HepG2 (cell line): ENCODE measurements around the gene MAST1. TPM values are rescaled to one million over a fixed set of nuclear protein-coding genes. Genes with fewer than 3 reads are reported as not detected.

Experiments
- FLYWCH1 ChIP-seq: sonication (generic); formaldehyde crosslinking; IDR thresholded peaks from 2 replicates; pipeline ENCODE4 v1.8.1; 2023; ENCODE audit warnings: mild to moderate bottlenecking, missing genetic modification reagents
- GPN1 ChIP-seq: sonication (generic); formaldehyde crosslinking; IDR thresholded peaks from 2 replicates; pipeline ENCODE4 v1.5.1; 2020; ENCODE audit warnings: missing genetic modification reagents, borderline replicate concordance
- KAT7 ChIP-seq: IDR thresholded peaks from 2 replicates; pipeline ENCODE4 v1.6.1; 2018; ENCODE audit warnings: borderline replicate concordance, missing compliant biosample characterization
- KLF13 ChIP-seq: sonication (generic); formaldehyde crosslinking; IDR thresholded peaks from 2 replicates; pipeline ENCODE4 v1.4.0; 2020; ENCODE audit warnings: mild to moderate bottlenecking, missing genetic modification reagents
- REXO4 ChIP-seq: sonication (generic); formaldehyde crosslinking; IDR thresholded peaks from 2 replicates; pipeline ENCODE4 v1.8.0; 2022; ENCODE audit warnings: missing genetic modification reagents, mild to moderate bottlenecking, borderline replicate concordance
- SOX5 ChIP-seq: IDR thresholded peaks from 2 replicates; pipeline ENCODE4 v1.6.1; 2016; ENCODE audit warnings: borderline replicate concordance
- SRSF1 ChIP-seq: fragments of 200-400 bp; formaldehyde crosslinking; optimal IDR thresholded peaks from 2 replicates; pipeline ENCODE3; 2017; ENCODE audit warnings: mild to moderate bottlenecking, low read depth, low read length, moderate library complexity
- YY1 ChIP-seq: IDR thresholded peaks from 2 replicates; pipeline ENCODE4 v1.6.1; 2011; ENCODE audit warnings: low read length, low read depth, moderate library complexity, mild to moderate bottlenecking; ENCODE audit not compliant: insufficient read depth, insufficient replicate concordance
- ZNF225 ChIP-seq: sonication (generic); formaldehyde crosslinking; IDR thresholded peaks from 2 replicates; pipeline ENCODE4 v1.4.0; 2020; ENCODE audit warnings: mild to moderate bottlenecking, missing genetic modification reagents
- ZNF510 ChIP-seq: sonication (generic); formaldehyde crosslinking; IDR thresholded peaks from 2 replicates; pipeline ENCODE4 v1.4.0; 2020; ENCODE audit warnings: low read depth, mild to moderate bottlenecking, missing genetic modification reagents
- ZNF629 ChIP-seq: sonication (generic); formaldehyde crosslinking; conservative IDR thresholded peaks from 2 replicates; pipeline ENCODE4 v1.5.0; 2020; ENCODE audit warnings: missing genetic modification reagents
- ZNF670 ChIP-seq: sonication (generic); formaldehyde crosslinking; IDR thresholded peaks from 2 replicates; pipeline ENCODE4 v1.8.0; 2022; ENCODE audit warnings: mild to moderate bottlenecking, missing genetic modification reagents, borderline replicate concordance
- ZNF878 ChIP-seq: sonication (generic); formaldehyde crosslinking; IDR thresholded peaks from 2 replicates; pipeline ENCODE4 v1.8.1; 2023; ENCODE audit warnings: mild to moderate bottlenecking, missing genetic modification reagents, moderate library complexity
- polyA plus RNA-seq, 8 experiments: library from polyadenylated mRNA; depleted of rRNA in 3 of 8; stranded (reverse) in 7 of 8; unstranded in 1 of 8; fragments of >200 nt; fragmentation: Illumina TruSeq in 4 of 8; extraction: Trizol in 4 of 8; gene quantifications; 2 replicates each; pipeline versions ENCODE4 v1.2.1 to v1.2.3, GENCODE V29; 2011 to 2016; ENCODE audit warnings: low read depth in 4 of 8, missing spikeins in 1 of 8, mixed read lengths in 1 of 8; ENCODE audit not compliant: insufficient read depth in 1 of 8
- total RNA-seq, 5 experiments: library from RNA; depleted of rRNA; stranded (reverse); fragments of >200 nt; fragmentation: Illumina TruSeq; extraction: Trizol; gene quantifications; 2 replicates each; pipeline ENCODE4 v1.2.3, GENCODE V29; 2016; ENCODE audit warnings: low read depth in 1 of 5
- TF ChIP-seq, protein P1 (sequence below): sonication (generic); formaldehyde crosslinking; IDR thresholded peaks from 2 replicates; pipeline ENCODE4 v1.5.1; 2020; ENCODE audit warnings: mild to moderate bottlenecking, moderate library complexity, missing genetic modification reagents
- TF ChIP-seq, protein P2 (sequence below): sonication (generic); formaldehyde crosslinking; IDR thresholded peaks from 2 replicates; pipeline ENCODE4 v1.4.0; 2020; ENCODE audit warnings: missing genetic modification reagents
- TF ChIP-seq, protein P3 (sequence below): sonication (generic); formaldehyde crosslinking; IDR thresholded peaks from 2 replicates; pipeline ENCODE4 v1.4.0; 2020; ENCODE audit warnings: missing genetic modification reagents
- TF ChIP-seq, protein P4 (sequence below), 2 experiments: IDR thresholded peaks; 2 replicates each; pipeline ENCODE4 v1.6.1; 2011 to 2012; ENCODE audit warnings: low read length in 2 of 2, borderline replicate concordance in 1 of 2, low read depth in 1 of 2, mild to moderate bottlenecking in 1 of 2, moderate library complexity in 1 of 2

MAST1 gene
- total and polyA plus RNA-seq, 2 of the 13 experiments (the other 11 are each of a cell fraction or from before 2014, with no cell fraction given), result 0.73 to 4.7 TPM

DNA sequence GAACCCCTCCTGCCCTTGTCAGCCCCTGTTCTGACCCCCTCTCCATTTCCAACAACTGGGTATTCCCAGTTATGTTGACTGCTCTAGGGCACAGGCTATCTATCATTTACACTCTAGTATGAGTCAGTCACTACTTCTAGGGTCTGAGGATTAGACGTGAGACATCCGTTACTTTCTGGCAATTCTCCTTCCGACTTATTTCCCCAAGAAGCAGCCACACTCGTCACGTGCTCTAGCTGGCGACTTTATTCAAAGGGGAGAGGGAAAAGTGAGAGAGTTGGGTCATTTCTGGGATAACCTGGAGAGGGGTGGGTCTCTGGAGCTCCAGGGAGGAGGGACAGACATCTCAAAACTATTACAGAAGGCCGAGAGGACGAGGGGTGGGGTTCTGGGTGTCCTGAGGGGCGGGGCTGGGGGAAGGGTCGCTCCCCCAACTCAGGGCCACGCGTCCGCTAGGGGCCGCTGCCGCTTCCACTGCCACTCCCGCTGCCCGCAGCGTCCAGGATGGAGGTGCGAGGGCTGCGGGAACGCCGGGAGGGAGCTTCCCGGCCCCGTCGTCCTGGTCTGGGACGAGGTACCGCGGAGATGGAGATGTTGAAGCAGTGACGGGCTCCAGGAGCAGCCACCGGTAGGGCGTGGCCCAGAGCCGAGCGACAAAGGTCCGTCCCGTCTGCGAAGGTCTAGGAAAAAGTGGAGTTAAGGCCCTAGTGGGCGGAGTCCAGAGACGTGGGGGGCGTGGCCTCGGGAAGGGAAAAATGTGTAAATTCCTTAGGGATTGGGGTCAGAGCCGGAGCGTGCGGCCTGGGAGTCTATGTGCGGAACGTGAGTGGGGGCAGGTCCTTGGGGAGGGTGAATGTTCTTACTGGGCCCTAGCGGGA lies 12.8 kb upstream of the MAST1 start (continued):
- TF ChIP-seq ZNF878 (CRISPR knock-in tag) (no peak), ZNF670 (CRISPR knock-in tag) (no peak), GPN1 (0 out of 2 replicates have a peak, but pooled peaks have one; percentile 41), SRSF1 (no peak), SOX5 (CRISPR knock-in tag) (no peak), FLYWCH1 (CRISPR knock-in tag) (no peak), ZNF629 (CRISPR knock-in tag) (no peak), ZNF510 (CRISPR knock-in tag) (no peak), ZNF225 (no peak), KAT7 (CRISPR knock-in tag) (no peak), REXO4 (CRISPR knock-in tag) (no peak), YY1 (peak; percentile 24), KLF13 (CRISPR knock-in tag) (no peak)
- TF ChIP-seq, protein P1, sequence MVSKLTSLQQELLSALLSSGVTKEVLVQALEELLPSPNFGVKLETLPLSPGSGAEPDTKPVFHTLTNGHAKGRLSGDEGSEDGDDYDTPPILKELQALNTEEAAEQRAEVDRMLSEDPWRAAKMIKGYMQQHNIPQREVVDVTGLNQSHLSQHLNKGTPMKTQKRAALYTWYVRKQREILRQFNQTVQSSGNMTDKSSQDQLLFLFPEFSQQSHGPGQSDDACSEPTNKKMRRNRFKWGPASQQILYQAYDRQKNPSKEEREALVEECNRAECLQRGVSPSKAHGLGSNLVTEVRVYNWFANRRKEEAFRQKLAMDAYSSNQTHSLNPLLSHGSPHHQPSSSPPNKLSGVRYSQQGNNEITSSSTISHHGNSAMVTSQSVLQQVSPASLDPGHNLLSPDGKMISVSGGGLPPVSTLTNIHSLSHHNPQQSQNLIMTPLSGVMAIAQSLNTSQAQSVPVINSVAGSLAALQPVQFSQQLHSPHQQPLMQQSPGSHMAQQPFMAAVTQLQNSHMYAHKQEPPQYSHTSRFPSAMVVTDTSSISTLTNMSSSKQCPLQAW (CRISPR knock-in tag), result 0 out of 2 replicates have a peak, but pooled peaks have one; percentile 24
- TF ChIP-seq, protein P2, sequence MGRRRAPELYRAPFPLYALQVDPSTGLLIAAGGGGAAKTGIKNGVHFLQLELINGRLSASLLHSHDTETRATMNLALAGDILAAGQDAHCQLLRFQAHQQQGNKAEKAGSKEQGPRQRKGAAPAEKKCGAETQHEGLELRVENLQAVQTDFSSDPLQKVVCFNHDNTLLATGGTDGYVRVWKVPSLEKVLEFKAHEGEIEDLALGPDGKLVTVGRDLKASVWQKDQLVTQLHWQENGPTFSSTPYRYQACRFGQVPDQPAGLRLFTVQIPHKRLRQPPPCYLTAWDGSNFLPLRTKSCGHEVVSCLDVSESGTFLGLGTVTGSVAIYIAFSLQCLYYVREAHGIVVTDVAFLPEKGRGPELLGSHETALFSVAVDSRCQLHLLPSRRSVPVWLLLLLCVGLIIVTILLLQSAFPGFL (CRISPR knock-in tag), result no peak
- TF ChIP-seq, protein P3, sequence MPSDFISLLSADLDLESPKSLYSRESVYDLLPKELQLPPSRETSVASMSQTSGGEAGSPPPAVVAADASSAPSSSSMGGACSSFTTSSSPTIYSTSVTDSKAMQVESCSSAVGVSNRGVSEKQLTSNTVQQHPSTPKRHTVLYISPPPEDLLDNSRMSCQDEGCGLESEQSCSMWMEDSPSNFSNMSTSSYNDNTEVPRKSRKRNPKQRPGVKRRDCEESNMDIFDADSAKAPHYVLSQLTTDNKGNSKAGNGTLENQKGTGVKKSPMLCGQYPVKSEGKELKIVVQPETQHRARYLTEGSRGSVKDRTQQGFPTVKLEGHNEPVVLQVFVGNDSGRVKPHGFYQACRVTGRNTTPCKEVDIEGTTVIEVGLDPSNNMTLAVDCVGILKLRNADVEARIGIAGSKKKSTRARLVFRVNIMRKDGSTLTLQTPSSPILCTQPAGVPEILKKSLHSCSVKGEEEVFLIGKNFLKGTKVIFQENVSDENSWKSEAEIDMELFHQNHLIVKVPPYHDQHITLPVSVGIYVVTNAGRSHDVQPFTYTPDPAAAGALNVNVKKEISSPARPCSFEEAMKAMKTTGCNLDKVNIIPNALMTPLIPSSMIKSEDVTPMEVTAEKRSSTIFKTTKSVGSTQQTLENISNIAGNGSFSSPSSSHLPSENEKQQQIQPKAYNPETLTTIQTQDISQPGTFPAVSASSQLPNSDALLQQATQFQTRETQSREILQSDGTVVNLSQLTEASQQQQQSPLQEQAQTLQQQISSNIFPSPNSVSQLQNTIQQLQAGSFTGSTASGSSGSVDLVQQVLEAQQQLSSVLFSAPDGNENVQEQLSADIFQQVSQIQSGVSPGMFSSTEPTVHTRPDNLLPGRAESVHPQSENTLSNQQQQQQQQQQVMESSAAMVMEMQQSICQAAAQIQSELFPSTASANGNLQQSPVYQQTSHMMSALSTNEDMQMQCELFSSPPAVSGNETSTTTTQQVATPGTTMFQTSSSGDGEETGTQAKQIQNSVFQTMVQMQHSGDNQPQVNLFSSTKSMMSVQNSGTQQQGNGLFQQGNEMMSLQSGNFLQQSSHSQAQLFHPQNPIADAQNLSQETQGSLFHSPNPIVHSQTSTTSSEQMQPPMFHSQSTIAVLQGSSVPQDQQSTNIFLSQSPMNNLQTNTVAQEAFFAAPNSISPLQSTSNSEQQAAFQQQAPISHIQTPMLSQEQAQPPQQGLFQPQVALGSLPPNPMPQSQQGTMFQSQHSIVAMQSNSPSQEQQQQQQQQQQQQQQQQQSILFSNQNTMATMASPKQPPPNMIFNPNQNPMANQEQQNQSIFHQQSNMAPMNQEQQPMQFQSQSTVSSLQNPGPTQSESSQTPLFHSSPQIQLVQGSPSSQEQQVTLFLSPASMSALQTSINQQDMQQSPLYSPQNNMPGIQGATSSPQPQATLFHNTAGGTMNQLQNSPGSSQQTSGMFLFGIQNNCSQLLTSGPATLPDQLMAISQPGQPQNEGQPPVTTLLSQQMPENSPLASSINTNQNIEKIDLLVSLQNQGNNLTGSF (CRISPR knock-in tag), result no peak
- TF ChIP-seq, protein P4, sequence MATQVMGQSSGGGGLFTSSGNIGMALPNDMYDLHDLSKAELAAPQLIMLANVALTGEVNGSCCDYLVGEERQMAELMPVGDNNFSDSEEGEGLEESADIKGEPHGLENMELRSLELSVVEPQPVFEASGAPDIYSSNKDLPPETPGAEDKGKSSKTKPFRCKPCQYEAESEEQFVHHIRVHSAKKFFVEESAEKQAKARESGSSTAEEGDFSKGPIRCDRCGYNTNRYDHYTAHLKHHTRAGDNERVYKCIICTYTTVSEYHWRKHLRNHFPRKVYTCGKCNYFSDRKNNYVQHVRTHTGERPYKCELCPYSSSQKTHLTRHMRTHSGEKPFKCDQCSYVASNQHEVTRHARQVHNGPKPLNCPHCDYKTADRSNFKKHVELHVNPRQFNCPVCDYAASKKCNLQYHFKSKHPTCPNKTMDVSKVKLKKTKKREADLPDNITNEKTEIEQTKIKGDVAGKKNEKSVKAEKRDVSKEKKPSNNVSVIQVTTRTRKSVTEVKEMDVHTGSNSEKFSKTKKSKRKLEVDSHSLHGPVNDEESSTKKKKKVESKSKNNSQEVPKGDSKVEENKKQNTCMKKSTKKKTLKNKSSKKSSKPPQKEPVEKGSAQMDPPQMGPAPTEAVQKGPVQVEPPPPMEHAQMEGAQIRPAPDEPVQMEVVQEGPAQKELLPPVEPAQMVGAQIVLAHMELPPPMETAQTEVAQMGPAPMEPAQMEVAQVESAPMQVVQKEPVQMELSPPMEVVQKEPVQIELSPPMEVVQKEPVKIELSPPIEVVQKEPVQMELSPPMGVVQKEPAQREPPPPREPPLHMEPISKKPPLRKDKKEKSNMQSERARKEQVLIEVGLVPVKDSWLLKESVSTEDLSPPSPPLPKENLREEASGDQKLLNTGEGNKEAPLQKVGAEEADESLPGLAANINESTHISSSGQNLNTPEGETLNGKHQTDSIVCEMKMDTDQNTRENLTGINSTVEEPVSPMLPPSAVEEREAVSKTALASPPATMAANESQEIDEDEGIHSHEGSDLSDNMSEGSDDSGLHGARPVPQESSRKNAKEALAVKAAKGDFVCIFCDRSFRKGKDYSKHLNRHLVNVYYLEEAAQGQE (IDR thresholded peaks at IDR 0.05; ENCODE audit: borderline replicate concordance in 1 of 2, low read depth in 1 of 2, low read length in 2 of 2), result no peak
